DND-41 (cell line): ENCODE results near the gene ARHGEF7.

Experiments used
- CTCF ChIP-seq: IDR thresholded peaks from 2 replicates; pipeline ENCODE4 v1.5.1; 2012; ENCODE audit warnings: borderline replicate concordance, low read length, moderate library complexity, mild to moderate bottlenecking; ENCODE audit not compliant: poor library complexity, severe bottlenecking; ENCODE audit errors: extremely low read depth
- EZH2 ChIP-seq: IDR thresholded peaks from 3 replicates; pipeline ENCODE4 v1.6.1; 2012; ENCODE audit warnings: borderline replicate concordance, low read depth, mild to moderate bottlenecking, moderate library complexity, low read length, inconsistent platforms; ENCODE audit not compliant: severe bottlenecking

GRCh38 chr13:111312944-111313590 is 198.0 kb downstream of the ARHGEF7 start:
- TF ChIP-seq CTCF (no peak), EZH2 (no peak)
